H1 (cell line): ENCODE data around the gene RABGAP1. TPM values are rescaled to one million over a fixed set of nuclear protein-coding genes. Genes with fewer than 3 reads are reported as not detected.

Source experiments
- CTCF ChIA-PET: fragments of 300-600 bp; sonication (Branson Sonifier 250); formaldehyde crosslinking; loops from one replicate; lab custom pipeline; 2021; ENCODE audit not compliant: partially characterized antibody; lab: Charles Lee
- POLR2A ChIA-PET: fragments of 300-600 bp; sonication (Branson Sonifier 250); formaldehyde crosslinking; loops from one replicate; lab custom pipeline; 2021; ENCODE audit warnings: inconsistent platforms; ENCODE audit not compliant: partially characterized antibody; lab: Charles Lee
- DNase-seq, 2 experiments: peaks; one replicate each; pipeline versions ENCODE4 v3.0.0 to v3.0.0-alpha.2; 2010 to 2022; ENCODE audit warnings: low spot score in 2 of 2, low read depth in 1 of 2, mixed read lengths in 1 of 2
- FAIRE-seq: peaks from 2 replicates; lab custom pipeline; 2011; peaks lifted over from hg19 to GRCh38; lab: Jason Lieb, UNC
- H2AFZ ChIP-seq: 2 replicates; pipeline ENCODE4 v1.8.1; 2012; ENCODE audit warnings: low read length, inconsistent platforms
- H2AK5ac ChIP-seq: 2 replicates; pipeline ENCODE4 v1.6.1; 2013; ENCODE audit warnings: low read depth, low read length
- H2BK120ac ChIP-seq: replicated peaks from 2 replicates; pipeline ENCODE3; 2013; ENCODE audit warnings: low read depth, low read length, inconsistent platforms
- H2BK12ac ChIP-seq: 2 replicates; pipeline ENCODE4 v1.6.1; 2013; ENCODE audit warnings: low read depth, low read length
- H2BK15ac ChIP-seq: 2 replicates; pipeline ENCODE4 v1.6.1; 2013; ENCODE audit warnings: low read length
- H2BK20ac ChIP-seq: 2 replicates; pipeline ENCODE4 v1.6.1; 2013; ENCODE audit warnings: low read length
- H2BK5ac ChIP-seq: 2 replicates; pipeline ENCODE4 v1.6.1; 2013; ENCODE audit warnings: low read depth, low read length
- H3K14ac ChIP-seq: 2 replicates; pipeline ENCODE4 v1.6.1; 2013; ENCODE audit warnings: inconsistent platforms; ENCODE audit not compliant: insufficient read length
- H3K18ac ChIP-seq: 2 replicates; pipeline ENCODE4 v1.6.1; 2013; ENCODE audit warnings: low read length; ENCODE audit errors: extremely low read depth
- H3K23ac ChIP-seq: 2 replicates; pipeline ENCODE4 v1.6.1; 2013; ENCODE audit warnings: inconsistent platforms; ENCODE audit not compliant: insufficient read length
- H3K23me2 ChIP-seq: 2 replicates; pipeline ENCODE4 v1.6.1; 2013; ENCODE audit warnings: low read depth, low read length
- H3K27ac ChIP-seq: 2 replicates; pipeline ENCODE4 v1.6.1; 2011; ENCODE audit warnings: low read depth, low read length, inconsistent platforms
- H3K27me3 ChIP-seq, 4 experiments: replicated peaks in 1 of 4; 1 replicate in 1 of 4; 2 replicates in 3 of 4; pipeline versions ENCODE4 v1.6.1 to v1.8.1; 2011 to 2013; ENCODE audit warnings: low read length in 3 of 4, mild to moderate bottlenecking in 3 of 4, inconsistent platforms in 2 of 4, mixed read lengths in 2 of 4, moderate library complexity in 1 of 4; ENCODE audit not compliant: control insufficient read depth in 3 of 4, insufficient read depth in 3 of 4; ENCODE audit errors: extremely low read depth in 1 of 4
- H3K36me3 ChIP-seq, 4 experiments: 2 replicates each; pipeline versions ENCODE4 v1.6.1 to v1.8.1; 2011 to 2013; ENCODE audit warnings: mild to moderate bottlenecking in 4 of 4, low read length in 3 of 4, moderate library complexity in 2 of 4, control low read depth in 1 of 4, inconsistent platforms in 1 of 4; ENCODE audit not compliant: insufficient read depth in 4 of 4, control insufficient read depth in 2 of 4
- H3K4ac ChIP-seq: replicated peaks from 2 replicates; pipeline ENCODE3; 2013; ENCODE audit warnings: low read length, low read depth, mixed read lengths, inconsistent platforms; ENCODE audit not compliant: insufficient read length
- H3K4me1 ChIP-seq, 4 experiments: replicated peaks in 1 of 4; 1 replicate in 1 of 4; 2 replicates in 3 of 4; pipeline versions ENCODE4 v1.6.1 to v1.8.1; 2011 to 2013; ENCODE audit warnings: low read length in 3 of 4, inconsistent platforms in 2 of 4, mixed read lengths in 1 of 4; ENCODE audit not compliant: insufficient read depth in 4 of 4, control insufficient read depth in 3 of 4
- H3K4me2 ChIP-seq, 2 experiments: 2 replicates each; pipeline versions ENCODE4 v1.6.1 to v1.8.1; 2011 to 2013; ENCODE audit warnings: low read depth in 2 of 2, low read length in 2 of 2, control low read depth in 1 of 2, inconsistent platforms in 1 of 2, mild to moderate bottlenecking in 1 of 2; ENCODE audit not compliant: insufficient read depth in 1 of 2
- H3K4me3 ChIP-seq, 4 experiments: fragments of 200-600, 300-600 bp in 1 of 4; sonication (generic), shearing (Covaris generic), sonication (Bioruptor Twin) in 1 of 4; 2 replicates each; pipeline versions ENCODE4 v1.5.1 to v1.8.1; 2011 to 2016; ENCODE audit warnings: low read length in 4 of 4, low read depth in 3 of 4, control low read depth in 2 of 4, inconsistent platforms in 2 of 4, mild to moderate bottlenecking in 2 of 4, mixed read lengths in 1 of 4, moderate library complexity in 1 of 4; ENCODE audit not compliant: insufficient read depth in 2 of 4; ENCODE audit errors: extremely low read depth in 1 of 4
- H3K56ac ChIP-seq: replicated peaks from 2 replicates; pipeline ENCODE3; 2013; ENCODE audit warnings: low read depth, mild to moderate bottlenecking, mixed read lengths, low read length, inconsistent platforms; ENCODE audit not compliant: insufficient read length
- H3K79me1 ChIP-seq: 2 replicates; pipeline ENCODE4 v1.6.1; 2013; ENCODE audit warnings: low read depth, low read length, control low read depth
- H3K79me2 ChIP-seq, 2 experiments: 2 replicates each; pipeline versions ENCODE4 v1.6.1 to v1.8.1; 2012 to 2013; ENCODE audit warnings: low read length in 2 of 2, mild to moderate bottlenecking in 2 of 2, inconsistent platforms in 1 of 2; ENCODE audit not compliant: insufficient read depth in 2 of 2, control insufficient read depth in 1 of 2
- H3K9ac ChIP-seq, 4 experiments: replicated peaks in 1 of 4; 1 replicate in 1 of 4; 2 replicates in 3 of 4; pipeline versions ENCODE4 v1.6.1 to v1.8.1; 2011 to 2013; ENCODE audit warnings: low read depth in 3 of 4, low read length in 3 of 4, control low read depth in 2 of 4, mild to moderate bottlenecking in 2 of 4, moderate library complexity in 2 of 4, inconsistent platforms in 1 of 4; ENCODE audit errors: extremely low read depth in 1 of 4
- H3K9me3 ChIP-seq, 2 experiments: 2 replicates each; pipeline versions ENCODE4 v1.6.1 to v1.8.1; 2012 to 2013; ENCODE audit warnings: mild to moderate bottlenecking in 2 of 2, moderate library complexity in 2 of 2, control low read depth in 1 of 2, inconsistent platforms in 1 of 2, low read depth in 1 of 2, low read length in 1 of 2, mixed read lengths in 1 of 2; ENCODE audit not compliant: insufficient read depth in 2 of 2
- H4K20me1 ChIP-seq, 2 experiments: replicated peaks in 1 of 2; 2 replicates each; pipeline versions ENCODE3 to v1.8.1; 2011 to 2013; ENCODE audit warnings: inconsistent platforms in 2 of 2, low read length in 2 of 2, mild to moderate bottlenecking in 1 of 2; ENCODE audit not compliant: insufficient read depth in 2 of 2, control insufficient read depth in 1 of 2
- H4K5ac ChIP-seq: 2 replicates; pipeline ENCODE4 v1.6.1; 2013; ENCODE audit warnings: low read length, low read depth, mixed read lengths, inconsistent platforms; ENCODE audit not compliant: insufficient read length
- H4K8ac ChIP-seq: 2 replicates; pipeline ENCODE4 v1.8.0; 2013; ENCODE audit warnings: mild to moderate bottlenecking, moderate library complexity, low read length, inconsistent platforms; ENCODE audit not compliant: insufficient read depth; ENCODE audit errors: extremely low read depth
- H4K91ac ChIP-seq: replicated peaks from 2 replicates; pipeline ENCODE3; 2013; ENCODE audit warnings: low read length, mixed read lengths, inconsistent platforms; ENCODE audit not compliant: insufficient read length
- ASH2L ChIP-seq: fragments of 200-600, 300-600 bp; sonication (generic); IDR thresholded peaks from one replicate; pipeline ENCODE4 v1.7.1; 2017; ENCODE audit warnings: low read length
- BACH1 ChIP-seq: IDR thresholded peaks from 2 replicates; pipeline ENCODE4 v1.6.1; 2012; ENCODE audit warnings: low read length, improper control_type of control experiment
- BRCA1 ChIP-seq: IDR thresholded peaks from 2 replicates; pipeline ENCODE4 v1.6.1; 2012; ENCODE audit warnings: low read depth, low read length, improper control_type of control experiment
- CREB1 ChIP-seq: IDR thresholded peaks from 2 replicates; pipeline ENCODE4 v1.6.1; 2012; ENCODE audit warnings: inconsistent platforms
- CTBP2 ChIP-seq: IDR thresholded peaks from 2 replicates; pipeline ENCODE4 v1.7.0; 2011; ENCODE audit warnings: borderline replicate concordance, mild to moderate bottlenecking, moderate library complexity, mixed read lengths, low read length; ENCODE audit not compliant: insufficient read depth, insufficient read length
- EP300 ChIP-seq, 2 experiments: IDR thresholded peaks; 1 replicate in 1 of 2; 2 replicates in 1 of 2; pipeline ENCODE4 v1.6.1; 2011 to 2012; ENCODE audit warnings: low read depth in 2 of 2, low read length in 2 of 2, mild to moderate bottlenecking in 2 of 2, borderline replicate concordance in 1 of 2, inconsistent platforms in 1 of 2, moderate library complexity in 1 of 2
- JUN ChIP-seq: IDR thresholded peaks from 2 replicates; pipeline ENCODE4 v1.6.1; 2011; ENCODE audit warnings: low read depth, mild to moderate bottlenecking, improper control_type of control experiment, low read length
- PHF8 ChIP-seq: fragments of 200-600 bp; sonication (generic); conservative IDR thresholded peaks from 2 replicates; pipeline ENCODE4 v1.7.1; 2012; ENCODE audit warnings: low read depth, mild to moderate bottlenecking, inconsistent platforms, low read length, moderate library complexity
- POLR2A ChIP-seq, 2 experiments: IDR thresholded peaks; 1 replicate in 1 of 2; 2 replicates in 1 of 2; pipeline ENCODE4 v1.6.1; 2011; ENCODE audit warnings: low read depth in 2 of 2, low read length in 2 of 2, mild to moderate bottlenecking in 2 of 2; ENCODE audit errors: control extremely low read depth in 1 of 2
- TAF1 ChIP-seq: IDR thresholded peaks from 2 replicates; pipeline ENCODE4 v1.6.1; 2011; ENCODE audit warnings: mild to moderate bottlenecking, low read depth, low read length
- TCF12 ChIP-seq: IDR thresholded peaks from 2 replicates; pipeline ENCODE4 v1.6.1; 2011; ENCODE audit warnings: low read depth, mild to moderate bottlenecking, low read length
- WGBS, 2 experiments: shearing (Covaris generic) in 1 of 2; methylation state at CpG; one replicate each; pipeline versions ENCODE4 v1.1.6 to v1.1.7; 2013 to 2015; ENCODE audit warnings: low lambda C conversion rate in 2 of 2, mixed read lengths in 2 of 2, inconsistent platforms in 1 of 2, low coverage in 1 of 2, missing lambda C conversion rate in 1 of 2; ENCODE audit not compliant: insufficient replicate concordance in 2 of 2, insufficient coverage in 1 of 2, insufficient read length in 1 of 2; ENCODE audit errors: extremely low coverage in 1 of 2, missing lambda C conversion rate in 1 of 2; 5-methylcytosine and 5-hydroxymethylcytosine counted together
- polyA plus RNA-seq, 7 experiments: library from polyadenylated mRNA; depleted of rRNA in 3 of 7; stranded (reverse) in 5 of 7; unstranded in 2 of 7; fragments of >200 nt in 5 of 7; fragments of 200-250 nt in 2 of 7; gene quantifications; 1 replicate in 5 of 7; 2 replicates in 1 of 7; 4 replicates in 1 of 7; pipeline versions ENCODE4 v1.2.1 to v1.2.3, GENCODE V29; 2011 to 2013; ENCODE audit warnings: missing spikeins in 2 of 7, mixed read lengths in 2 of 7
- total RNA-seq: library from RNA; stranded (reverse); fragmentation: NEBNext Ultra II Directional; extraction: Animal tissue kit (Norgen Biotek cat#: 25700); gene quantifications from 2 replicates; pipeline ENCODE4 v1.2.1, GENCODE V29; 2021

The RABGAP1 gene
- total and polyA plus RNA-seq, 2 of the 8 experiments (the other 6 are each of a cell fraction or from before 2014, with no cell fraction given) = 15.7 to 38.3 TPM

DNA sequence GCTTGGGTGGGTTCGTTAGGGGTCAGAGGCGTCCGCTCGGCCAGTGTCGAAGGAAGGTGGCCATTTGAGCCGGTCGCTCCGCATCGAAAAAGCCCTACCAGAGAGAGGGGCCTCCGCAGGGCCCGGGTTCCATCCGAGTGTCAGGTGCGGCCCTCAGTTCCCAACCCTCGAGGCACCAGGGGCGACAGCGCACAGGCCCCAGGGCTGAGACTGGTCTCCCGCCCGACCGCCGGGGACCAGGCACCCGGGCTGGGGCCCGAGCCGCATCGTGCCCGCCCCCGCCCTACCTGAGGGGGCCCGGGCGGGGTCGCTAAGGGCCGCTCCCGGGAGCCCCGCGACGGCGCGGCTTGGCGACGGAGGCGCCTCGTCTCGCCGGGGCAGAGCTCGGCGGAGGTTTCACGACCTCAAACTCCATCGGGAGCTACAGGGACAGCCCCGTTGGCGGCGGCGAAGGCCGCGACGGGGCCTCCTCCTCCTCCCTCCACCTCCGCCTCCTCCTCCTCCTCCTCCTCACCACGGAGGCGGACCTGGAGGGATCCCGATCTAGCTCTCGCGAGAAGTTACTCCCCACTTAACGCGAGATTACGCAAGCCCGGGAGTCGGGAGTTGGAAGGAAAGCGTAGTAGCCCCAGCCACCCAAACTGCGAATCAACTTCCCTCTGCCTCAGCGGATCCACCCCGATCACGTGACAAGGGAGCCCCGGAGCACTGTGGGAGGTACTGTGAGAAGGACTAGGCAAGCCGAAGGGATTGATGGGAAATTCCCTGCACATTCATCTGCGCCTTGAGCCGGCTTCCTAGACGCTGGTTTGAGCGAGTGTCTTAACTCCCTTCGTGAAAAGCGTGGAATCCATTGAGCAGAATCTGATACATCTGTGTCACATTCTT is 35.8 kb upstream of the RABGAP1 start, which contains the start of gene RC3H2:
Gene RC3H2 (minus strand): TSS at position 537 of the 888 bp plus-strand sequence. CDS start 7,850 bp downstream, outside the sequence.
- peak within 1 kb of the TSS; percentile 100 for H2AFZ ChIP-seq
- H3K14ac ChIP-seq = no peak within 1 kb of the TSS
- peak within 1 kb of the TSS; percentile 94 to 96 (median 94) for H3K9ac ChIP-seq
- H3K4me3 ChIP-seq = peak within 1 kb of the TSS; percentile 89 to 93 (median 92)
- H3K4me1 ChIP-seq = no peaks in the 10 kb centered on the region; a peak in 1 of 7 replicates
- no peak within 1 kb of the TSS for H2BK120ac ChIP-seq
- peak within 1 kb of the TSS; percentile 71 to 72 for H3K4me2 ChIP-seq
- no peak within 1 kb of the TSS for H3K23ac ChIP-seq
- H4K8ac ChIP-seq = peak within 1 kb of the TSS; percentile 98
- FAIRE-seq (peak; percentile 100), DNase-seq (peak; percentile 94 to 100)
- no peaks in the 10 kb centered on the region for H3K9me3 ChIP-seq
- no peak within 1 kb of the TSS for H2BK20ac ChIP-seq
- no peaks in the 10 kb centered on the region for H3K23me2 ChIP-seq
- peak within 1 kb of the TSS; percentile 46 for H3K4ac ChIP-seq
- H3K18ac ChIP-seq = peak within 1 kb of the TSS; percentile 86
- no peak within 1 kb of the TSS for H4K91ac ChIP-seq
- ChIA-PET CTCF (interaction anchor here (1.4 kb wide), 1 partner anchor 24 kb away, joined by 3 read pairs; no protein-coding TSS in a partner anchor), POLR2A (interaction anchor here (0.8 to 3.8 kb wide), 19 partner anchors 9 to 169 kb away, joined by 3 to 35 read pairs (median 4); partner anchors contain the start of genes PDCL, ZBTB26 and ZBTB6)
- H2BK12ac ChIP-seq = peak within 1 kb of the TSS; percentile 42; the same call in 1 of the 2 replicates
- H2BK5ac ChIP-seq = peak within 1 kb of the TSS; percentile 46; the same call in 1 of the 2 replicates
- H3K27ac ChIP-seq = peak within 1 kb of the TSS; percentile 79
- H4K5ac ChIP-seq = peak within 1 kb of the TSS; percentile 61
- no peak within 1 kb of the TSS for H3K56ac ChIP-seq
- peaks cover 3 to 59% of the 10 kb centered on the region in 2 experiments; a peak in 3 of 4 replicates for H3K79me2 ChIP-seq
- no peaks in the 10 kb centered on the region for H3K79me1 ChIP-seq
- H3K27me3 ChIP-seq = no peaks in the 10 kb centered on the region
- H3K36me3 ChIP-seq = peaks cover 0 to 3% (median 0%) of the 10 kb centered on the region in 4 experiments; a peak in 1 of 8 replicates
- H4K20me1 ChIP-seq = no peaks in the 10 kb centered on the region
- no peak within 1 kb of the TSS for H2BK15ac ChIP-seq
- WGBS, 2 experiments = 2% methylated on average over 42 of the region's 77 CpGs; no CpG with 5 or more reads in 1 of the 2 experiments
- no peak within 1 kb of the TSS for H2AK5ac ChIP-seq
- TF ChIP-seq BRCA1 (peak; percentile 95), CTBP2 (no peak), TCF12 (no peak), PHF8 (peak; percentile 99), ASH2L (peak; percentile 94), CREB1 (peak; percentile 59), POLR2A (IDR thresholded peaks at IDR 0.05; ENCODE audit: control extremely low read depth in 1 of 2, low read depth in 2 of 2, low read length in 2 of 2) (peak; percentile 95 to 97), EP300 (IDR thresholded peaks at IDR 0.05; ENCODE audit: borderline replicate concordance in 1 of 2, low read depth in 2 of 2, low read length in 2 of 2) (no peak), TAF1 (peak; percentile 81), BACH1 (peak; percentile 26; the same call in 1 of the 2 replicates), JUN (no peak)
